ENCODE measurements around the gene FBXO41.

FBXO41 gene, protein sequence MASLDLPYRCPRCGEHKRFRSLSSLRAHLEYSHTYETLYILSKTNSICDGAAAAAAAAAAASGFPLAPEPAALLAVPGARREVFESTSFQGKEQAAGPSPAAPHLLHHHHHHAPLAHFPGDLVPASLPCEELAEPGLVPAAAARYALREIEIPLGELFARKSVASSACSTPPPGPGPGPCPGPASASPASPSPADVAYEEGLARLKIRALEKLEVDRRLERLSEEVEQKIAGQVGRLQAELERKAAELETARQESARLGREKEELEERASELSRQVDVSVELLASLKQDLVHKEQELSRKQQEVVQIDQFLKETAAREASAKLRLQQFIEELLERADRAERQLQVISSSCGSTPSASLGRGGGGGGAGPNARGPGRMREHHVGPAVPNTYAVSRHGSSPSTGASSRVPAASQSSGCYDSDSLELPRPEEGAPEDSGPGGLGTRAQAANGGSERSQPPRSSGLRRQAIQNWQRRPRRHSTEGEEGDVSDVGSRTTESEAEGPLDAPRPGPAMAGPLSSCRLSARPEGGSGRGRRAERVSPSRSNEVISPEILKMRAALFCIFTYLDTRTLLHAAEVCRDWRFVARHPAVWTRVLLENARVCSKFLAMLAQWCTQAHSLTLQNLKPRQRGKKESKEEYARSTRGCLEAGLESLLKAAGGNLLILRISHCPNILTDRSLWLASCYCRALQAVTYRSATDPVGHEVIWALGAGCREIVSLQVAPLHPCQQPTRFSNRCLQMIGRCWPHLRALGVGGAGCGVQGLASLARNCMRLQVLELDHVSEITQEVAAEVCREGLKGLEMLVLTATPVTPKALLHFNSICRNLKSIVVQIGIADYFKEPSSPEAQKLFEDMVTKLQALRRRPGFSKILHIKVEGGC

DNA sequence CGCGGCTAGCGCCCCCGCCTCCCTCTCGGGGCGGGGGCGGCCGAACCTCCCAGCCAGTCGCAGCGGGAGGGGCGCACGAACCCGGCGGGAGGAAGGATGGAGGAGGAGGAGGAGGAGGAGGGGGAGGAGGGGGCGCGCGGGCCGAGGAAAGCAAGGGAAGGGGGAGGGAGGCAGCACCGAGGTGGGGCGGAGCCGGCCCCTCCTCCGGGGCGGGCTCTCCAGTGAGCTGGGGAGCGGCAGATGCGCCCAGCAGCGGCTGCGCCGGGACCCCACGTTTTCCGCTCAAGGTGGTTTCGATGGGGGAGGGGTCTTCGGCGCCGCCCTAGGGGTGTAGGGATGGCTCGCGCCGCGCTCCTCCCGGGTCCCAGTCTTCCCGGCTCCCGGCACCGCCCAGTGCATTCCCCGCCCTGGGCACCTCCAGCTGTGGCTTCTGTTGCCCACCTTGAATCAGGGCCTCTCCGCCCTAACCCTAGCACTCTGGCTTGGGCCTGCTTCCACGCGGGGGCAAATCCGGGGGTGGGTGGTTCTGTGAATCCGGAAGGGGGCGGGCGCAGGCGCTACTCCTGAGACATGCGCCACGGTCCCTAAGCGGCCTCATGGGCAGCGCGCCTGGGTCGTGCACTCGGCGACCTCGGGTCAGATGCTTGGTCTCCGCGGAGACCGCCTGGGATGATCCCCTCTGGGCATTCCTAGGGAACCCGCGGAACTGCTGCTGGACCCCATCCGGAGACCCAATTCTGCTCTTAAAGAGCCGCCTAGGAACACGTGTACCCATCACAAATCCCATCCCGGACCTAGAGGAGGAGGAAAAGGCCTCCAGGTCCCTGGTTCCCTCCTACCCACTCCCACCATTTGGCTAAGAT is at the start of gene FBXO41:
TSS of gene FBXO41 (minus strand) at position 183 of the 863 bp plus-strand sequence. CDS start 14,848 bp downstream, outside the sequence.
- DNase-seq (ENCODE audit: low read depth, low spot score): peak; percentile 37

DNA sequence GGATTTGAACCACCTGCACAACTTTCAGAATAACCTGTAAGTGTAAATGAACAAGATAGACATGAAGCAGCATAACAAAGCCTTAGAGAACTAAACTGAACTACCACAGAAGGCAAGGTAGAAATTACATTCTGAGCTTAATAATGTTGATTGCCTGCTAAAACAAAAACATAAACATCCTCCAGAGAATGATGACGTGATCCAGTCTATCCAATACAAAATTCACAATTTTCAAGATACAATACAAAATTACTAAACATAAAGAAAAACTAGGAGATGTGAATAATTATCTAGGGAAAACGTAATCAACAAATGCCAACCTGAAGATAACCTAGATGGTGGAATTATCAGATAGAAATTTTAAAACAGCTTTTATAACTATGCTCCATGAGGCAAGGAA is 49.8 kb upstream of the FBXO41 start:
- DNase-seq (ENCODE audit: low read depth, low spot score): no peak

DNA sequence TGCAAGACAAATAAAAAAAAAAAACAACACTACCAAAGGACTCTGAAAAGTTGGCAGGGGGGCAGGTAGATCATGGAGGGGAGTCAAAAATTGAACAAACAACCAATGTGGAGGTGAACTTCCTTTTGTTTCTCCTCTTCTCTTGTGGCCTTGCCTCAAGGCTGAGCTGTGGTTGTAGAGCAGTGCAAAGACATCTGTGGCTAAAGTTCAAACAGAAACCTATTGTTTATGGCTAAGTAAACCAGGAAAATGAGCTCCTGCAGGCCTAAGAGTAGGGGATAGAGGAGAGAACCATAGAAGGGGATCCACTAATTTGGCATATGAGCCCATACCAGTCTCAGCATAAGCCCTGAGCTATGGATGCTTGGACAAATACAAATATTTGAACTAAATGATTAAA is 49.3 kb upstream of the FBXO41 start:
- DNase-seq (ENCODE audit: low read depth, low spot score): no peak

DNA sequence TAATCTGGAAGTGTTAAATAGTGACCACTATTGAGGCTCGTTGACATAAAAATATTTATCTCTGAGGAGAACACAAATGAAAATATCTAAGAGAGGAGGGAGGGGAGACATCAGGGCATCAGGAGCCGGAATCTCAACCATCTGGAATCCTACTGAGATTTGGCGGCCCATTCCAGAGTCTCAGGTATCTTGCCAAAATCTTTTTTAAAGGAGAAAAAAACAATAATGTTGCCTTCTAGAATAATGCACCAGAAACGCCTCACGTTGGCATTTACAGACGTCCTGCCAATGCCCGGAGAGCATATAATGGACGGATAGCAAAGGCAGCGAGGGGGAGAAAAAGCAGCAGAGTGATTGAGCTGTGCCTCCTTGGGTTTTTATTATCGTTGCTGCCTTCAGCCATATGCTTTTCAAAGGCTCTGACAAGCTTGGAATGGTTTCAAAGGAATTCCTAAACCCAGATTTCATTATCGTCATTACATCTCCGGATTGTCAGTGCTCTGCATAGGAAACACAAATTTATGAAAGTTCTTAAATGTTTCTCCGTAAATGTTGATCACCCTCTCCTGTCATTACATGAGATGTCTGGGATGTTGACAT is 39.9 kb upstream of the FBXO41 start:
- DNase-seq (ENCODE audit: low read depth, low spot score): no peak

DNA sequence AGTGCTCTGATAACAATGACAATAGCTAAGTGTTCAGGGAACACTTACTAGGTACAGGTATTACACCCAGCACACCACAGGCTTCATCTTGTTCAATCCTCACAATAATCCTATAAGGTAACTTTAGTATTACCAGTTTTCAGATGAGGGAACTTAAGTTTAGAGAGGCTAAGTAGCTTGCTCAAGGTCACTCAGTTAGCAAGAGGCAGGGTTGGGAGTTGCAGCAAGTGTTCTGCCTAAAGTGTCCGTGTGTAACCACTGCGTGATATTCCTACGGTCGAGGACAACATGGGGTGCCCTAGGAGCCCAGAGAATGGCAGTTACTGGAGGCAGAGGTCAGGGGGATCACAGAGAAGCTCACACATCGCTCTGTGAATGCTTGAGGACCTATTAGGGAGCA is 39.3 kb upstream of the FBXO41 start:
- DNase-seq (ENCODE audit: low read depth, low spot score): no peak

DNA sequence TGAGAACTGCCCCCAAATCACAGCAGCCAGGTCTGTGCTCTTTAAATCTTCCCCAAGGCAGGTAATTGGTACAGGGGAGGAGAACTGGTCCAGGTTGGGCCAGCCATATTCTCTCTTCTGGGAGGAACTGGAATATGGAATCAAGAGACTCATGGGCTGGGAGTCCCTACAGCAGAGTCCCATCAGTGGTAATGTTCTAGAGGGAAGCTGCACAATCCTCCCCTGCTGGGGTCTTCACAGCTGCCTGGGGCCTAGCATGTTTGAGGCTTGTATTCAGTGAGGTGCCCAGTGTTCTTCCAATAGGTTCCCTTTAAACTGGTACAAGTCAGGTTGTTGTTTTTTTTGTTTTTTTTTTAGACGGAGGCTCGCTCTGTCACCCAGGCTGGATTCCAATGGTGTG is 30.2 kb upstream of the FBXO41 start:
- no peak for DNase-seq (ENCODE audit: low read depth, low spot score)

DNA sequence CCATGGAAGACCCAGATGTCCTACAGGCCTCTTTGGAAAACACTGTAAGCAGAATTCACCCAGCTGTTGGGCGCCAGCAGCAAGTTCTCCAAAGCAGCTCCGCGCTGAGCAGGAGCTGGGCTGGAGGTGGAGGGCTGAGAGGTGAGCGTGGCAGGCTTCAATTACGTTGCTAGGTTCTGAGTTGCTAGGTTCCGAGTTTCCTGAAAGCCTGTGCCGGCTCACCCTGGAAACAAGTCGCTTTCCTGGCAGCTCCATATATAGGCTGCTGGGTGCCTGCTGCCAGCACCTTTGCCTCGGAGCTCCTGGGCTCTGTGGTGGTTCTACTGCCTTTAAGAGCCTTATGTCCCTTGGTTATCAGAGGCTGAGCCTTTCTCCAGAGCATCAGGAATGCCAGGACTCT is 23.4 kb upstream of the FBXO41 start:
- DNase-seq (ENCODE audit: low read depth, low spot score): no peak

DNA sequence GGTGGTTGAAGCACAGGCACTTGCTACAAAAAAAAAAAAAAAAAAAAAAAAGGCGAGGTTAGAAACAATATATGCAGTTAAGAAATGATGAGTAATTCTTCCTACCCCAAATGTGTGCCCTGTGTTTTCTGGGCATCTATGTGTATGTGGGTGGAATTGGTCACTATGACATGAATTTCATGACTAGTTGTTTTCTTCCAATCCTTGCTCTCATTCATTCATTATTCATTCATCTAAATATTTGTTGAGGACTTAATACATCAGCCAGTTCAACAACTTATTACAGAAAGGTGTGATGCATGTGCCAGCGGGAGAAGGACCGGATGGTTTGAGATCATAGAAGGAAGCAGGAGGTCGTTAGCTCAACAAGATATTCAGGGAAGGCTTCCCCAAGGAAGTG is 17.4 kb upstream of the FBXO41 start:
- DNase-seq (ENCODE audit: low read depth, low spot score): no peak

DNA sequence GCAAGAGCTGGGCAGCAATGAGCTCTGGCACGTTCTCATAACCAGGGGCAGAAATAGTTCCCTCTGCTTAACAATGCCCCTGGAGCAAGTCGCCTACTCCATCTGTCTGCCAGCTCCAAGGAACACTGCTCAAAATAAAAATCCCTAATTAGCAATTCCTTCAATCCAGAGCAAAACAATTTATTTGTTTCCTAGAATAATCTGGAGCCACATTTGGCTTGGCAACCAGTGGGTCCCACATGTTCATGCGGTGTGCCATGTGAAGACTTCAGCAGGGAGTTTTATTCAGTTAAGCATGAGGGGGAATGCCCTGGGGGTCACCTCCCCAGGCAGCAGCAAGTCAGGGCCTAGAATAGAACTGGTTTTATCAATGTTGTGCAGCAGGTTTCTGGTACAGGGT is 16.6 kb upstream of the FBXO41 start:
- DNase-seq (ENCODE audit: low read depth, low spot score): no peak

DNA sequence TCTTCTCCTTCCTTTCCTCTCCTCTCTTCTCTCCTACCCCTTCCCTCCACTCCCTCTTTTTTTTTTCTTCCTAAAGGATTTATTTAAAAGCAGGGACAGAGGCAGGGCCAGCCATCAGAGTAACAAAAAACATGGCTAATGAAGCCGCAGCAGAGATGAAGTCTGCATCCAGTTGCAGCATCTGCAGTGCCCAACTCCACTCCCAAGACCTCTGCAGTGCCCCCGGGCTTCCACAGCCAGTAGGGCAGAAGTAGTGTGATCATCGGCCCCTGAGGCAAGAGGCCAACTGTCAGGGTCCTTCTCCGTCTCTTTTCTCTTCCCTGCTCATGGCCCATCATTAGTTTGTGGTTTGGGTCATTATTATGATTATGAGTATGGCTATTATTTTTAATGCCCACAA is 13.3 kb upstream of the FBXO41 start:
- DNase-seq (ENCODE audit: low read depth, low spot score): no peak

DNA sequence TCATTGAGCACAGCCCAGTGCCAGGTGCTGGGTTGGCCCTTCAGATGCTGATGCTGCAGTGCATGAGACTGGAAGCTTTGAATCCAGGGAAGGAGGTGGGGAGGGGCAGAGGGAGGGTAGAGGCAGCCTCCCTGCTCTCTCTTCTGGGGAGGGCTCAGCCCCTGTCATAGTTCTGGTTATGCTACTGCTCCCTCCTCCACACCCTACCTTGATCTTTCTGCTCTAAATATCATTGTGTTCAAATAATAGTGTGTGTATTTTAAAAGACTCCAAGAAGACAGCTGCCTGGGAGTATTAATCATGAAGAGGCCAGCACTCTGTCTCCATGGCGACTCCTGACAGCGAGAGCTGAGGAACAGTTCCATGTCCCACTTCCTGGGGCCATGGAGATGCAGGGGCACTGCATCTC is 12.9 kb upstream of the FBXO41 start:
- DNase-seq (ENCODE audit: low read depth, low spot score): no peak

DNA sequence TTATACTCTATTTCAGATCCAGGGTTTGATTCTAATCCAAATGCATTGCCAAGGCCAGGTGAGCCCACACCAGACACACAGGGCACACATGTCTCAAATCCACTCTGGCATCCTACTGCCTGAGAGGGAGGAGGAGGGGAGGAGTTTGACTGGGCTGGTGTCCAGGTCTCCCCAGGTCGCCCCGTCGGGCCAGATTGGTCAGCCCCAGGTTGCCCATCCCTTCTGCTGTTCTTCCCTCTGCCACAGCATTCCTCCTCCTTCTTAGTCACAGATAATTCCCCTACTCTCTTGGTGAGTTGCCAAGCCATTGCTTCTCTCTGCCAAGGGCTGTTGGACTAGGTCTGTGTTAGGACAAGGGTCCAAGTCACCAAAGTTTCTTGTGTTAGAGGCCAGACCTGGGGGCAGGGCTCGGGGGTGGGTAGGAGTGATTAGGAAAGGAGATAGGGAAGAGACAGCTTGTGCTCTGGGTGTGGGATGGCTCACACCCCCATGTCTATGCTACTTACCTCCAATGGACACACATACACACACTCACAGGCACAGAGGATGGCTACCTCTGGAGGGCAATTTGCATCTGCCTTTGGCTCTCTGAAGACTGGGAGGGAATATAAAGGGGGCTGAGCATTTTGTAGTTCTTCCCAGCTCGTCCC is 11.6 kb upstream of the FBXO41 start:
- no peak for DNase-seq (ENCODE audit: low read depth, low spot score)

DNA sequence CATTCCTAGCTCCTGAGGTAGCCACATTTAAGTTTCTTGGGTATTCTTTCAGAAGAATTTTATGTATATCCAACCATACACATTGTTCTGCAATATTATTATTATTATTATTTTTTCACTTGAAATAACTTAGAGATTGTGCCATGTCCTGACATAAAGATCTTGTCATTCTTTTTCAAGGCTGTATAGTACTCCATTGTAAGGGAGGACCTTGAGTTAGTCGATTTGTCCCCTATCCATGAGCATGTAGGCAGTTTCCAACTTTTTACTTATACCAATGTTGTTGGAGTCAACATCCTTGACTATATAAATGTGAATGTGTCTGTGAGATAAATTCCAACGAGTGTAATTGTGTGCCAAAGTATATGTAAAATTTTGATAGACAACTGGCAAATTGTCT is 10.0 kb upstream of the FBXO41 start:
- no peak for DNase-seq (ENCODE audit: low read depth, low spot score)

DNA sequence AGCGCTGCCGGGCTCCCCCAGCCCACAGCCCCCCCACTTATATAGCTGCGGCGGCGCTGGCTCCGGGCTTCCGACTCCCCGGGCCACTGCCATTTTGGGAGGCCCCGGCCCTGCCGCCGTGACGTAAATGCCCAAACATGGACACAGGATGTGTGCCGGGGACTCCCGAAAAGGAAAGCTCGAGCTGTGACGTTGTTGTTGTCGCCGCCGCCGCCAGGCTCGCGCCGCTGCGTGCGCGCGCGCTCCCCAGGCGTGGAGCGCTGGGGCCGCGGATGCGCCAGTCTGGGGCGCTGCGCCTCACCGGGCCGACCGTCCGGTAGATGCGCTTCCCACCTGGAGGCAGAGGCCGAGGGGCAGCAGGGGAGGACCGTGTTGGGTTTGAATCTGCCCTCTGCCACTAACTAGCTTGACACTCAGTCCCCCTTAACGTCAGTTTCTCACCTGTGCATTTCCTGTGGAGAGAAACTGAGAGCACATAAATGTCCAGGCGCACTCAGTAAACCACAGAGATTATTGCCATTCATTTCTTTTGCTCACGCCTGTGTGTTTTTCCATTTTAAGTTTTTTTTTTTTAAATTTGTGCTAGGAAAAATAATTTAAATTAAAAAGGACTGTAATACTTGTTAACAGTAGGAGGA is 9.4 kb upstream of the FBXO41 start, which contains the start of gene EGR4:
TSS of gene EGR4 (minus strand) at position 15 of the 638 bp plus-strand sequence. CDS start 231 bp downstream, outside the sequence.
- peak; percentile 86 for DNase-seq (ENCODE audit: low read depth, low spot score)

DNA sequence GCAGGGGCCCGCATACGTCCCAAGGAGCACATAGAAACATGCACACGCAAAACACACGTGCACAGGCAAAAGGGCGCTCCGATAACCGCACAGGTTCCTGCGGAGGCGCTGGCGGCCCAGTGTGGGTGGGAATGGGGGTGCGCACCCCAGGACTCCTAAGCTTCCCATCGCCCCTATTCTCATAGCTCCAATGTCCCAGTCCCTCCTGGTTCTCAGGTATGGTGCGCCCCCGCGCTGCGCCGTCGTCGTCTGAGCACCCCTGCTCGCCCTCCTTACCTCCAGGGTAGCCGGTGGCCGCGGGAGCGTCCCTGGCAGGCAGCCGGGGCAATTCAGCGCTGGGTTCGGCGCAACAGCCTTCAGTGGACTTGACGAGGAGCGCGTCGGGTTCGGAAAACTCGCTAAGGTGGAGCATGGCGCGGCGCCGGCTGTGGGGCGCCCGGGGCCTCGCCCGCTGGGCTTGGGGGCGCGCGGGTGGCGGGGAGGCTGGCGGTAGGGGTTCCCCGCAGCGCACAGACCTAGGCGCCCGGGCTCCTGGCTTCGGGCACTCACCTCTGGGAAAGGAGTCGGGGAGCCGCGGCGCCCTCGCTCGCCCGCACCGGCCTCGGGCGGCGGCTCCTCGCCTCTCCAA is 8.7 kb upstream of the FBXO41 start:
- DNase-seq (ENCODE audit: low read depth, low spot score): no peak

DNA sequence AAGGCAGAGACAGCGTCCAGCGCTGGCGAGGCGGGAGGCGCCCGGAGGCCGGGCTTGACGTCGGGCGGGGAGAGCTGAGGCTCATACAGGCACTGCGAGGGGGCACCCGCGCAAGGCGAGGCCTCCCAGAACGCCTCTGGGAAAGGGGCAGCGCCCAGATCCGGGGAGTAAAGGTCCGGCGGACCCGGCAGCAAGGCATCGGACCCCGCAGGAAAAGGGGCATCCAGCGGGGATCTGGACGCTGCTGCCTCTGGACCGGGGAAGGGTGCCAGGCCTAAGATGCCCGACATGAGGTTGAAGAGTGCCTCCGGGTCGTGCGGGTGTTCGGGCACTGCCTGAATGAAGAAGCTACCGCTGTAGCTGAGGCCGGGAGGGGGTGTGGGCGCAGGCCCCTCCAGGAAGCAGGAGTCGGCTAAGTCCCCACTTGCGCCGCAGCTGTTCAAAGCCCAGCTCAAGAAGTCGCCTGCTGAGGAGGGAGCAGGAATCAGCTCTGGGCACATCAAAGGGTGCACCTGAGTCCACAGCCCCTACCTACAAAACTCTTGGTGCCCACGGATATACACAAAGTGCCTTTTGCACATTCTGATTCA is 8.1 kb upstream of the FBXO41 start:
- no peak for DNase-seq (ENCODE audit: low read depth, low spot score)

DNA sequence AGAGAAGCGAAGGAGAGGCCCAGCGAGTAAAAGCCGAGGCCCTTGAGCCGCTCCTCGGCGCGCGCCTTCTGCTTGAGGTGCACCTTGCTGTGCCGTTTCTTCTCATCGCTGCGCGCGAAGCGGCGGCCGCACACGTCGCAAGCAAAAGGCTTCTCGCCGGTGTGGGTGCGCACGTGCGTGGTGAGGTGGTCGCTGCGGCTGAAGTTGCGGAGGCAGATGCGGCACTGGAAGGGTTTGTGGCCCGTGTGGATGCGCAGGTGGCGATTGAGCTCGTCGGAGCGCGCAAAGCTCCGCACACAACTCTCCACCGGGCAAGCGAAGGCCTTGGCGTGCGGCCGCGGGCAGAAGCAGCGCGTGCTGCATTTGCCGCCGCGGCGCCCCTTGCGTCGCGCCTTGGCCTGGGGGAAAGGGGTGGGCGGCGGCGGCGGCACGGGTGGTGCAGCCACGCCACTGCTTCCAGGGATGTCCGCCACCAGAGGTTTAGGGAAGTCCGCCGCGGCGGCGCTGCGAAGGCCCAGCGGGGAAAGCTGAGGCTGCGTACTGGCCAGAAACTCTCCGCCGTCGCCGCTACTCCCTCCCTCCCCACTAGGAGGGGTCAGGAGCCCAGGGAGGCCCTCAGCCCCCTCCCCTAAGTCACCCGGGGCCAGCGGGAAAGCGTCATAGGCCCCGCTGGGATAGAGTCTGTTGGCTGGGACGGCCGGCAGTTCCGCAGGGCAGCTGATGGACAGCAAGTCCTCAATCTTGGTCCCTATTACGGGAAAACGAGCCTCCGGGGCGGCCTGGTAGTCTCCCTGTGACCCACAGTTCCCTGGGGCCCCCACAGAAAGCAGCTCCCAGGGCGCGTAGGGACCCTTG is 7.4 kb upstream of the FBXO41 start:
- DNase-seq (ENCODE audit: low read depth, low spot score): no peak

DNA sequence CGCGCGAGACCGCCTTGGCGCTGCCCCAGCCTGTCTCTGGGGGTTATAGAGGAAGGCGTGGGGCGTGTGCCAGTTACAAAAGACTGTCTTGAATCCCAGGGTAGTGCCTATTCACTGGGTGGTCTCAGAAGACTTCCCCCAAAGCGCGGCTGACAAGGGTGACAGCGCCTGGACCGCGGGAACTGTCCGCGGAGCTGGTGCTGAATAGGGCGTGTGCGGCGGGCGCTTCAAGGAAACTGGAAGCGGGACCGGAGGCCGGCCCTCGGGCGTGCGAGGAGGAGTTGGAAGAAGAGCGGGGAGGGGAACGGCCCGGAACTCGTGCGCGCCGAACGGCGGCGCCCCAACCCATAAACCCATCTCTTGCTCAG is 6.8 kb upstream of the FBXO41 start:
- DNase-seq (ENCODE audit: low read depth, low spot score): no peak
